ENCODE measurements around the gene DYNLT4. TPM values are rescaled to one million over a fixed set of nuclear protein-coding genes. Genes with fewer than 3 reads are reported as not detected.
"Not testable (repeated sequence)": the region's sequence is repeated elsewhere in the genome, so short reads cannot be mapped to it uniquely, and the experiment has no call there.

The DYNLT4 gene
- total RNA-seq, 1 experiment from 2014 or later: not detected

DNA sequence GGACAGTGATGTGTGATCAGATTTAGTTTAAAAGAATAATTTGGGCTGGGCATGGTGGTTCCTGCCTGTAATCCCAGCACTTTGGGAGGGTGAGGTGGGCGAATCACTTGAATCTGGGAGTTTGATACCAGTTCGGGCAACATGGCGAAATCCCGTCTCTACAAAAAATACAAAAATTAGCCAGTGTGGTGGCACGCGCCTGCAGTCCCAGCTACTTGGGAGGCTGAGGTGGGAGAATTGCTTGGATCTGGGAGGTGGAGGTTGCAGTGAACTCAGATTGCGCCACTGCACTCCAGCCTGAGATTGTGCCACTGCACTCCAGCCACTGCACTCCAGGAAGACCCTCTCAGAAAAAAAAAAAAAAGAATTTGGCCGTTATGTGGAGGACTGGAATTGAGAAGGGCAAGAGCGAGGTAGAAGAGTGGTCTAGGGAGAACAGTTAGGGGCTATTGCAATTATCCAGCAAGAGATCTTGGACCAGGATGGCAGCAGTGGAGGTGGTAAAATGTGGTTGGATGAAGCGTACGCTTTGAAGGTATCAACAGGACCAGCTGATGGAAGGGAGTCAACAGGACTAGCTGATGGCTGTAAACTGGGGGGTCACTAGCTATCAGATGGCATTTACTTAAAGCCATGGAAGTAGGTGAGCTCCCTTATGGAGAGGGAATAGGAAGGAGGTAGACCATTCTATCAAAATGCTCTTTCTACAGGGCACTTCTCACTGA is 10.8 kb upstream of the DYNLT4 start:
- intact Hi-C loops (cut with micrococcal nuclease; ENCODE audit: unreplicated experiment) (loop anchor here (2.0 to 10.0 kb wide), 2 partner anchors 25 to 83 kb away; partner anchors contain the start of genes KIF2C and RNU5D-1), in situ Hi-C loops (cut with HindIII; ENCODE audit: low pct_unique_long_range_greater_than_20kb, low sequenced_read_pairs) (no loop called here)
- ATAC-seq: no peak
- H3K27me3 ChIP-seq (ENCODE audit: control insufficient read depth, insufficient read depth, low read length): no peaks in the 10 kb centered on the region
- no peak overlapping the region for H3K4me3 ChIP-seq (ENCODE audit: low read depth in 2 of 2, low read length in 2 of 2)
- TF ChIP-seq POLR2AphosphoS5 (IDR thresholded peaks at IDR 0.05; ENCODE audit: low read depth, low read length) (no peak), TCF7L2 (IDR thresholded peaks at IDR 0.05; ENCODE audit: low read depth, low read length) (no peak), SIN3A (IDR thresholded peaks at IDR 0.05; ENCODE audit: borderline replicate concordance, insufficient read depth, low read depth, low read length) (no peak)
- TF ChIP-seq, protein P1, sequence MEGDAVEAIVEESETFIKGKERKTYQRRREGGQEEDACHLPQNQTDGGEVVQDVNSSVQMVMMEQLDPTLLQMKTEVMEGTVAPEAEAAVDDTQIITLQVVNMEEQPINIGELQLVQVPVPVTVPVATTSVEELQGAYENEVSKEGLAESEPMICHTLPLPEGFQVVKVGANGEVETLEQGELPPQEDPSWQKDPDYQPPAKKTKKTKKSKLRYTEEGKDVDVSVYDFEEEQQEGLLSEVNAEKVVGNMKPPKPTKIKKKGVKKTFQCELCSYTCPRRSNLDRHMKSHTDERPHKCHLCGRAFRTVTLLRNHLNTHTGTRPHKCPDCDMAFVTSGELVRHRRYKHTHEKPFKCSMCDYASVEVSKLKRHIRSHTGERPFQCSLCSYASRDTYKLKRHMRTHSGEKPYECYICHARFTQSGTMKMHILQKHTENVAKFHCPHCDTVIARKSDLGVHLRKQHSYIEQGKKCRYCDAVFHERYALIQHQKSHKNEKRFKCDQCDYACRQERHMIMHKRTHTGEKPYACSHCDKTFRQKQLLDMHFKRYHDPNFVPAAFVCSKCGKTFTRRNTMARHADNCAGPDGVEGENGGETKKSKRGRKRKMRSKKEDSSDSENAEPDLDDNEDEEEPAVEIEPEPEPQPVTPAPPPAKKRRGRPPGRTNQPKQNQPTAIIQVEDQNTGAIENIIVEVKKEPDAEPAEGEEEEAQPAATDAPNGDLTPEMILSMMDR (IDR thresholded peaks at IDR 0.05): no peak
- TF ChIP-seq, protein P2, sequence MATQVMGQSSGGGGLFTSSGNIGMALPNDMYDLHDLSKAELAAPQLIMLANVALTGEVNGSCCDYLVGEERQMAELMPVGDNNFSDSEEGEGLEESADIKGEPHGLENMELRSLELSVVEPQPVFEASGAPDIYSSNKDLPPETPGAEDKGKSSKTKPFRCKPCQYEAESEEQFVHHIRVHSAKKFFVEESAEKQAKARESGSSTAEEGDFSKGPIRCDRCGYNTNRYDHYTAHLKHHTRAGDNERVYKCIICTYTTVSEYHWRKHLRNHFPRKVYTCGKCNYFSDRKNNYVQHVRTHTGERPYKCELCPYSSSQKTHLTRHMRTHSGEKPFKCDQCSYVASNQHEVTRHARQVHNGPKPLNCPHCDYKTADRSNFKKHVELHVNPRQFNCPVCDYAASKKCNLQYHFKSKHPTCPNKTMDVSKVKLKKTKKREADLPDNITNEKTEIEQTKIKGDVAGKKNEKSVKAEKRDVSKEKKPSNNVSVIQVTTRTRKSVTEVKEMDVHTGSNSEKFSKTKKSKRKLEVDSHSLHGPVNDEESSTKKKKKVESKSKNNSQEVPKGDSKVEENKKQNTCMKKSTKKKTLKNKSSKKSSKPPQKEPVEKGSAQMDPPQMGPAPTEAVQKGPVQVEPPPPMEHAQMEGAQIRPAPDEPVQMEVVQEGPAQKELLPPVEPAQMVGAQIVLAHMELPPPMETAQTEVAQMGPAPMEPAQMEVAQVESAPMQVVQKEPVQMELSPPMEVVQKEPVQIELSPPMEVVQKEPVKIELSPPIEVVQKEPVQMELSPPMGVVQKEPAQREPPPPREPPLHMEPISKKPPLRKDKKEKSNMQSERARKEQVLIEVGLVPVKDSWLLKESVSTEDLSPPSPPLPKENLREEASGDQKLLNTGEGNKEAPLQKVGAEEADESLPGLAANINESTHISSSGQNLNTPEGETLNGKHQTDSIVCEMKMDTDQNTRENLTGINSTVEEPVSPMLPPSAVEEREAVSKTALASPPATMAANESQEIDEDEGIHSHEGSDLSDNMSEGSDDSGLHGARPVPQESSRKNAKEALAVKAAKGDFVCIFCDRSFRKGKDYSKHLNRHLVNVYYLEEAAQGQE (IDR thresholded peaks at IDR 0.05; ENCODE audit: insufficient read depth in 1 of 2, low read depth in 2 of 2, low read length in 1 of 2): no peak
- H3K9me3 ChIP-seq (ENCODE audit: control insufficient read depth, insufficient read depth, low read depth, low read length): no peaks in the 10 kb centered on the region
- no peaks in the 10 kb centered on the region for H3K36me3 ChIP-seq (ENCODE audit: control insufficient read depth, insufficient read depth, low read length)
- no peak overlapping the region for H3K27ac ChIP-seq (ENCODE audit: low read length)
- CTCF ChIA-PET: no interaction called here
- peaks cover 14% of the 10 kb centered on the region; the same call in 1 of the 2 replicates for H3K4me1 ChIP-seq (ENCODE audit: control insufficient read depth, insufficient read depth, low read length)
- POLR2A ChIA-PET: interaction anchor here (0.5 to 1.4 kb wide), 6 partner anchors 13 to 298 kb away, joined by 3 to 17 read pairs (median 4); no protein-coding TSS in a partner anchor
- BruUV-seq (replicated peaks): no TSS peak
- DNase-seq (ENCODE audit: low read depth, low spot score): no peak

DNA sequence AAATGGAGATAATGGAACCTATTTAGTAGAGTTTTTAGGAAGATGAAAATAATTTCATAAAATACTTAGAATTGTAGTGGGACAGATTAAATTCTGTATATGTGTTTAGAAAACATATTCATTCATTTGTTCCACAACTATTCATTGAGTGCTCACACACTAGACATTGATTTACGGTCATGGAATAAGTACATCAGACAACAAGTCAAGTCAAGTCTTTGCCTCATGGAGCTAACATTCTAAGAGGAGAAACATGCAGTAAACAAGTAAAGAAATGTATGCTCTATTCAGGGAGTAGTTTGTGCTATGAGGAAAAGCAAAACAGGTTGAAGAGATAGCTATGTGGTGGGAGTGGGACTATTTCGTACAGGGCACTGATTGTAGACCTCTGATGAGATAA is 10.2 kb upstream of the DYNLT4 start:
- POLR2A ChIA-PET: interaction anchor here (0.6 to 1.4 kb wide), 3 partner anchors 12 to 96 kb away, joined by 3 to 5 read pairs (median 3); no protein-coding TSS in a partner anchor
- H3K36me3 ChIP-seq (ENCODE audit: control insufficient read depth, insufficient read depth, low read length): no peaks in the 10 kb centered on the region
- intact Hi-C loops (cut with micrococcal nuclease; ENCODE audit: unreplicated experiment): loop anchor here (10.0 kb wide), 1 partner anchor 83 kb away; the partner anchor contains the start of genes KIF2C and RNU5D-1
- no peak overlapping the region for H3K4me3 ChIP-seq (ENCODE audit: low read depth in 2 of 2, low read length in 2 of 2)
- CTCF ChIA-PET: no interaction called here
- no peak for DNase-seq (ENCODE audit: low read depth, low spot score)
- H3K27ac ChIP-seq (ENCODE audit: low read length): no peak overlapping the region
- H3K9me3 ChIP-seq (ENCODE audit: control insufficient read depth, insufficient read depth, low read depth, low read length): no peaks in the 10 kb centered on the region
- peaks cover 14% of the 10 kb centered on the region; the same call in 1 of the 2 replicates for H3K4me1 ChIP-seq (ENCODE audit: control insufficient read depth, insufficient read depth, low read length)
- in situ Hi-C loops (cut with HindIII; ENCODE audit: low pct_unique_long_range_greater_than_20kb, low sequenced_read_pairs): no loop called here
- ATAC-seq: no peak
- BruUV-seq (replicated peaks): no TSS peak
- no peak for TF ChIP-seq SIN3A (IDR thresholded peaks at IDR 0.05; ENCODE audit: borderline replicate concordance, insufficient read depth, low read depth, low read length)
- TF ChIP-seq TCF7L2 (IDR thresholded peaks at IDR 0.05; ENCODE audit: low read depth, low read length): no peak
- TF ChIP-seq POLR2AphosphoS5 (IDR thresholded peaks at IDR 0.05; ENCODE audit: low read depth, low read length): no peak
- TF ChIP-seq, protein P2 (IDR thresholded peaks at IDR 0.05; ENCODE audit: insufficient read depth in 1 of 2, low read depth in 2 of 2, low read length in 1 of 2): no peak
- TF ChIP-seq, protein P1 (IDR thresholded peaks at IDR 0.05): no peak
- no peaks in the 10 kb centered on the region for H3K27me3 ChIP-seq (ENCODE audit: control insufficient read depth, insufficient read depth, low read length)

DNA sequence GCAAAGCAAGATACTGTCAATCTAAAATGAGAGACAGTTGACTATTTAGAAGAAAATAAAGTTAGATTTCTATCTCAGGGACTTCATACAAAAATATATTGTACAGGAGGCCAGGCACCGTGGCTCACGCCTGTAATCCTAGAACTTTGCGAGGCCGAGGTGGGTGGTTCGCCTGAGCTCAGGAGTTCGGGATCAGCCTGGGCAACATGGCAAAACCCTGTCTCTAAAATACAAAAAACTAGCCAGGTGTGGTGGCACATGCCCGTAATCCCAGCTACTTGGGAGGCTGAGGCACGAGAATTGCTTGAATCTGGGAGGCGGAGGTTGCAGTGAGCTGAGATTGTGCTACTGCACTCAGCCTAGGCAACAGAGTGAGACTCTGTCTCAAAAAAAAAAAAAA is 8.8 kb upstream of the DYNLT4 start:
- intact Hi-C loops (cut with micrococcal nuclease; ENCODE audit: unreplicated experiment): loop anchor here (10.0 kb wide), 1 partner anchor 81 kb away; the partner anchor contains the start of genes KIF2C and RNU5D-1
- H3K4me3 ChIP-seq (ENCODE audit: low read depth in 2 of 2, low read length in 2 of 2); H3K36me3 ChIP-seq (ENCODE audit: control insufficient read depth, insufficient read depth, low read length); CTCF ChIA-PET; DNase-seq (ENCODE audit: low read depth, low spot score); ATAC-seq; in situ Hi-C loops (cut with HindIII; ENCODE audit: low pct_unique_long_range_greater_than_20kb, low sequenced_read_pairs); H3K27ac ChIP-seq (ENCODE audit: low read length); H3K9me3 ChIP-seq (ENCODE audit: control insufficient read depth, insufficient read depth, low read depth, low read length); H3K27me3 ChIP-seq (ENCODE audit: control insufficient read depth, insufficient read depth, low read length); BruUV-seq (replicated peaks): not testable (repeated sequence)
- POLR2A ChIA-PET: interaction anchor here (0.6 to 0.8 kb wide), 2 partner anchors 16 to 21 kb away, joined by 3 read pairs; partner anchors contain the start of gene PLK3
- peaks cover 12% of the 10 kb centered on the region; the same call in 1 of the 2 replicates for H3K4me1 ChIP-seq (ENCODE audit: control insufficient read depth, insufficient read depth, low read length)
